NCI-H524 treated with DMSO at 0.1 percent for 48 hours (cell line): ENCODE measurements around the gene ASCC1.
"Not testable (repeated sequence)": the region's sequence is repeated elsewhere in the genome, so short reads cannot be mapped to it uniquely, and the experiment has no call there.

ENCODE experiments used
- DNase-seq: peaks from one replicate; lab custom pipeline; 2025; lab: John Stamatoyannopoulos, UW

The ASCC1 gene, protein sequence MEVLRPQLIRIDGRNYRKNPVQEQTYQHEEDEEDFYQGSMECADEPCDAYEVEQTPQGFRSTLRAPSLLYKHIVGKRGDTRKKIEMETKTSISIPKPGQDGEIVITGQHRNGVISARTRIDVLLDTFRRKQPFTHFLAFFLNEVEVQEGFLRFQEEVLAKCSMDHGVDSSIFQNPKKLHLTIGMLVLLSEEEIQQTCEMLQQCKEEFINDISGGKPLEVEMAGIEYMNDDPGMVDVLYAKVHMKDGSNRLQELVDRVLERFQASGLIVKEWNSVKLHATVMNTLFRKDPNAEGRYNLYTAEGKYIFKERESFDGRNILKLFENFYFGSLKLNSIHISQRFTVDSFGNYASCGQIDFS

DNA sequence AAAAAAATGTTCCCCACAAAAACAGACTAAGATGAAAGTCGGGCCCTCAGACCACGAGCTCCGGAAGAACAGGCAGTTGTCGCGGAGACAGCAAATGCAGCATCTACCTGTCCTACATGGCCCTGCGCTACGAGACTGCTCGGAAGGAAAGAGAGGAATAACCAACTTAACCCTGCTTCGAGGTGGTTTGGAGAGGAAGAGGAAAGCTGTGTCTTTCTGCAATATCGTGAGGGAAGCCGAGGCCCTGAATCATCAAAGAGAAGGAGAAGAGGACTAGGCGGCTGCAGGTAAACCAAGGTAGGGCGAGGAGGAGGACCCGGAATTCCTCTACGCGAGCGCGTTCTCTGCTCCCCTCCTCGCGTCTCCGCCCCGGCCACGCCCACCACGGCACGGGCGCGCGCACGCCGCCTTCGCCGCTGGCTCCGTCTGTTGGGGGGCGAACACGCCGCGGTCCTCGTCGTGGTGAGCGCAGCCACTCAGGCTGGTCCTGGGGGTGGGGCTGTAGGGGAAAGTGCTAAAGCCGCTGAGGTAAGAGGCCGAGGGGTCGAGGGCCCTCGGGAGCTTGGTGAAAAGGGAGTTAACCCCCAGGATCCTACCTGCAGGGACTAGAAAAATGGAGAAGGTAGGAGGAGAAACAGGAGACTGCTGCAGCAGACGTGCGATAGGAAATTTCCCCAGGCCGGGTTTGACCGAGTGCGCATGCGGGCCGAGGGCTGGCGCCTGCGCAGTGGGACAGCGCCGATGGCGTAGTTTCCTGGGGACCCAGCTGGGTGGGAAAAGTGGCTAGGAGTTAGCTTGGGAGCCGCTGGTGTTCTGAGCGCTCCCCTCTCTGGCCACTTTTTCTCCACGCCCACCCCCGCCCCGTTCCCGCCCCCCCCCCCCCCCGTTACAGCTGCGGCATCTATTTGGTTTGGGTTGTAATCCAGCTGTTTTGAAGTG lies at the start of gene ASCC1, which contains the start of gene ANAPC16:
Gene ASCC1 (minus strand): TSS at position 666 of the 939 bp plus-strand sequence. CDS start 2,978 bp downstream, outside the sequence.
Gene ANAPC16 (plus strand): TSS at position 402 of the 939 bp plus-strand sequence. CDS start 7,903 bp downstream, outside the sequence.
- peak; percentile 14 for DNase-seq

DNA sequence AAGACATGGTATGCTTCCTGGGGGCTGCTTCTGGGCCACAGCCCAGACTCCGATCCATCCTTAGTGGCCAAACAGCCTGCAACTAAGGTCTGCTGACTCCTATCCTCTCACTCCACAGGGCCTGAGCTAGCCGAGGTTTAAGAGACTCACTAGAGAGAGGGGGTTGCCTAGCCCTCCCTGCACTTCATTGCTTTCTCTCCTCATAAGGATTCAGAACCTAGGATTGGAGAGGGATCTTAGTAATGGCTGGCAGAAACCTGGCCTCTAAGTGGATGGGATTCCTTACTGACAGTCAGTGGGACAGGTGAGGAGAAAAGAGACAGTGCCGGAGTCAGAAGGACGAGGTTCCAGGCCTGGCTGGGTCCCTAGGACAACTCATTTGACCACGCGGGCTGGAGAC lies 49.4 kb upstream of the ASCC1 start:
- DNase-seq, result no peak

DNA sequence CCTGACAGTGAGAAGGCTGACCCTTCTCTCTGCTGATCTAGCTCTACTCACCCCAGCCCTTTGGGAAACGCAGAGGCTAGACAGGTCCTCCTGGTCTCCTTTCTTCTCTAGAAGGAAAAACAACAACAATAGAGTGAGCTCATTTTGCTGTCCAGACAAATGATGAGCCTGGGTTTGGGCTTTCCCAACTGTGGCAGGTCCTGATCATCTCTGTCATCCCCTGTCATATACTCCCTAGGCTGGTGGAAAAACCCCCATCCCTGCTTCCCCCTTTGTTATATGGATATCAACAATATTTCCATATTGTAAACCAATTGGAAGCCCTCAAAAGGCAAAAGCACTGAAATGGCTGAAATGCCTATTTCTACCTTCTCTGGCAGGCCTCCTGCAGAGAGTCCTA lies 48.5 kb upstream of the ASCC1 start:
- DNase-seq, result no peak

DNA sequence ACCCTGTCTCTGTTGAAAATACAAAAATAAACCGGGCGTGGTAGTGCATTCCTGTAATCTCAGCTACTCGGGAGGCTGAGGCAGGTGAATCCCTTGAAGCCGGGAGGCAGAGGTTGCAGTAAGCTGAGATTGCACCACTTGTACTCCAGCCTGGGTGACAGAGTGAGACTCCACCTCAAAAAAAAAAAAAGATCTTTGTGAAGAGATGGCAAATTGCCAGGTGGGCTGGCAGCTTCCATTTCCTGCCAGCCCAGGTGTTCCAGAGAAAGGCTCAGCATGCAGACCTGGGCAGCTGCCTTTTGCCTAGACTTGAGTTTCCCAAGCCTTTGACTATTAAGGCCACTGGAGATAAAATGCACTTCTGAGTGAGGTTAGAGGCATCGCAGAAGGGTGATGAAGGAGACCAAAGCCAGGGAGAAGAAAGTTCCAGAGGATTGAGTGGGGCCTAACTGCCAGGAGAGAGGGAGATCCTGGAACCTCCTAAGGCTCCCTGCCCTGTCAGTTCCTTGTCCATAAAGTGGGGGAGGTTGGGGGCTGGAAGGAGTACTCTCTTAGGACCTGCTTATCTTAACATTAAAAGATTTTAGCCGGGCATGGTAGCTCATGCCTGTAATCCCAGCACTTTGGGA lies 47.7 kb upstream of the ASCC1 start:
- DNase-seq, result no peak

DNA sequence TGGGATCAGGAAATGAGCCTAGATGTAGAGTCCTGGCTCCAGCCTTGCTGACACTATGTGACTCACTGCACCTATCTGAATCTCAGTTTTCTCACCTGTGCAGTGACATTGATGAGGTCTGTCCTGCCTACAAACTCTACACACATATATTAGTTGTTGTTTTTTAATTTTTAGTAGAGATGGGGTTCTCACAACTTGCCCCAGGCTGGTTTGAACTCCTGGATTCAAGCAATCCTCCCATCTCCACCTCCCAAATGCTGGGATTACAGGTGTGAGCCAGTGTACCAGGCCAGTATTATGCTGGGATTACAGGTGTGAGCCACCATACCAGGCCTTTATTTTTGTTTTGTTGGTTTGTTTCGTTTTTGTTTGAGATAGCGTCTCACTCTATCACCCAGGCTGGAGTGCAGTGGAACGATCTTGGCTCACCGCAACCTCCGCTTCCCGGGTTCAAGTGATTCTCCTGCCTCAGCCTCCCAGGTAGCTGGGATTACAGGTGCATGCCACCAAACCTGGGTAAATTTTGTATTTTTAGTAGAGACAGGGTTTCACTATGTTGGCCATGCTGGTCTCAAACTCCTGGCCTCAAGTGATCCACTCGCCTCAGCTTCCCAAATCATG lies 45.8 kb upstream of the ASCC1 start:
- no peak for DNase-seq

DNA sequence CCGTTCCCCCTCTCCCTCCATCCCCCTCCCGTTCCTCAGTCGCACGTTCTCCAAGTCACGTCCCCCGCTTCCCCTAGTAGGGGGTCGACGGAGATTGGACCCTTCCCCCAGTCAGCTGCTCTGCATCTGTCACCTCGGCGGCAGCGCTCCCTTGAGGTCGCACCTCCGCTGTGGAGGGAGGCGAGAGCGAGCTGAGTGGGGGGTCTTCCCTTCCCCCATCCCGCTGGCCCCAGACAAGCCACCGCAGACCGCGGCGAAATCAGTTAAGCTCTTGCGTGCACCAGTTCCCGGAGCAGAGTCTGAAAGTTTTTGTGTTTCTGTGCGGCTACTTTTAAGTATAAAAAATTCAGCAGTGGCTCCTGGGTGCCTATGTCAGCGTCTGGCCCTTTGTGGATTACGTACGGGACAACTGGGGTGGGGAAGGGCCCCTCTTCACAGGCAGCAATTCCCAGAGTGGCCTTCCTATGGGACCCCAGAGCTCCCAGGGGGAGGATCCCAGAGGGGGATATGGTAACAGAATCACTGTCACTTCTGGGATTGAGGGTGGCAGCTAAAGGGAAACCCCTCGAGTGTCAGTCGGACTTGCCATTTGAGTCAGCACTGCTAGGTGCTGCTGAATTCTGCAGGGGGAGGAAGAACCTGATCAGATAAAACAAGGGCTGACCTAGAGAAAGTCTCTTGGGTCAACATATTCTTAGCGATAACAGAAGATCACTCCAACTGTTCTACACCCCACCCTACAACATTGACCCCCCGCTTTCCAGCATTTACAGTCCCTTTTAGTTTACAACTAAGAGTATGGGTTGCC lies 45.1 kb upstream of the ASCC1 start:
- DNase-seq, result no peak

DNA sequence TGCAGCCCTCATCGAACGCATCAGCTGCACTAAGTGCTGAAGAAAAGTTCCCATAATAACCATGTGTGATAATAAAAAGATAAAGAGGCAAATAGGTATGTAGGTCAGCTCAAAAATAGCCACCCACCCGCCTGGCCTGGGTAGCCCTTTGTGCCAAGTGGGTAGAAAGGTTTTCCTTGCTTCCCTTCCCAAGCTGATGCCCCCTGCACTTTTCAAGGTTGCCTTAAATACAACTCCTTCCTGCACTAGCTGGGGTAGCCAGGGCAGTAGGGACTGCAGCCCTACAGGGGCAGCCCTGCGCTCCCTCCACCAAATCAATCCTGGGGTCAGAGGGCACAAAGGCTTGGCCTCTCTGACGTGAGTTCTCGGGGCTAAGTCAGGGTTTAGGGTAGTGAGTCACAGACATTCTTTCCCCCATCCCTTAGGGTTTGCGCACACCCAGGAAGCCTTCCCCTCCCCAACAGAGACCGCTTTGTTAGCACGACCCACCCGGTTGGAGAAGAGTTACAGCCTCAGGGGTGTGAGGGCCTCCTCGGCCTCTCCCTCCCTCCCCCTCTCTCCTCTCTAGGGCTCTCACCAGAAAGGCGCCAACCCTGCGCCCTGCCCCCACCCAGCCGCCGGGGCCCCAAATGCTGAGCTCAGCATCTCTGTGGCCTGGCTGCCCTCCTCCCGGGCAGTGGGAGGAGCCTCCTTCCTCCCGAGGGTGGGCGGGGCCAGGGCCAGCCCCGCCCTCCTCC lies 44.3 kb upstream of the ASCC1 start:
- peak; percentile 17 for DNase-seq

DNA sequence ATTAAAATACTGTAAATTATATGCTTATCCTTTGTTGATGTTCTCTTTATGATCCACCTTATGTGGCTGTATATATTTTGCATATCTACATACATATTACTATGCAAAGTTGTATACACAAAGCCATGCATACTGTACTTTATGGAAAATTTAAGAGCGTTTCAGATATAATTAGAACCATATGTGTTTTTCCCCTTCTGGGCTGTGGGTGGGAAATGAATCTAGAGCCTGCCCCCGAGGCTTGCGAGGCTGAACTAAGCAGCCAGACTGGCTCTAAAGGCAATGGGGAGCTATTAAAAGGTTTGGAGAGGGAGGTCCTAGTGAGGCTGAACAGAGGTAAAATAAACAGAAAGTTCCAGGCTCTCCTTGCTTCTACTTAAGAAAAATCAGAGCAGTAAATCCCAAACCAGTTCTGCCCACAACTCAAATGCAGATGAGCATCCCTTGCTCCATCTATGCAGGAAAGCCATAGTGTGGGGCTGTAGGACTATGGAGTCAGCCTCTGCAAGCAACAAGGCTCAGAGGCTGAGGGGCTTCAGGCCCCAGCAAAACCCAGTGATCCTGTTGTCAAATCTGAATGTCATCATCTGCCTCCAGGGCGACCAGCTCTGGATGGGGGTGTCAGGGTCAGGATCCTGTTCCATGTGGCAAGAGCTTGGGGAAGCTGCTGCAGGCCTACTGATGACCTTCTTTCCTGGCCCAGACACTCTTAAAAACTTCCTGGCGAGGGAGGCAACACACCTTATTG lies 43.6 kb upstream of the ASCC1 start:
- DNase-seq, result no peak

DNA sequence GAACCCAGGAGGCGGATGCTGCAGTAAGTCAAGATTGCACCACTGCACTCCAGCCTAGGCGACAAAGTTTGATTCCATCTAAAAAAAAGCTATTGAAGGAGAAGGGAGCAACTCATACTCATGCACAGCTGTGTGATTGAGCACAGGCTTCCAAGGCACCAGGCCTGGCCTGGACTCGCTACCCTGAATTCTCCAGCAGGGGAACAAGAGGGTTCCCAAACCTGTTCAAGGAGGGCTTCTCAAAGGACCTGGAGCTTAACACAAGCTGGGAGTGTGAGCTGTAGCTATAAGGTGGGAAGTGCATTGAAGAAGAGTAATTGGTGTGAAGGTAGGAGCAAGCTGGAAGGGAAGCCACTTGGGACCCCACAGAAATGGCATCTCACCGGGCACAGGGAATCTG lies 42.5 kb upstream of the ASCC1 start:
- no peak for DNase-seq

DNA sequence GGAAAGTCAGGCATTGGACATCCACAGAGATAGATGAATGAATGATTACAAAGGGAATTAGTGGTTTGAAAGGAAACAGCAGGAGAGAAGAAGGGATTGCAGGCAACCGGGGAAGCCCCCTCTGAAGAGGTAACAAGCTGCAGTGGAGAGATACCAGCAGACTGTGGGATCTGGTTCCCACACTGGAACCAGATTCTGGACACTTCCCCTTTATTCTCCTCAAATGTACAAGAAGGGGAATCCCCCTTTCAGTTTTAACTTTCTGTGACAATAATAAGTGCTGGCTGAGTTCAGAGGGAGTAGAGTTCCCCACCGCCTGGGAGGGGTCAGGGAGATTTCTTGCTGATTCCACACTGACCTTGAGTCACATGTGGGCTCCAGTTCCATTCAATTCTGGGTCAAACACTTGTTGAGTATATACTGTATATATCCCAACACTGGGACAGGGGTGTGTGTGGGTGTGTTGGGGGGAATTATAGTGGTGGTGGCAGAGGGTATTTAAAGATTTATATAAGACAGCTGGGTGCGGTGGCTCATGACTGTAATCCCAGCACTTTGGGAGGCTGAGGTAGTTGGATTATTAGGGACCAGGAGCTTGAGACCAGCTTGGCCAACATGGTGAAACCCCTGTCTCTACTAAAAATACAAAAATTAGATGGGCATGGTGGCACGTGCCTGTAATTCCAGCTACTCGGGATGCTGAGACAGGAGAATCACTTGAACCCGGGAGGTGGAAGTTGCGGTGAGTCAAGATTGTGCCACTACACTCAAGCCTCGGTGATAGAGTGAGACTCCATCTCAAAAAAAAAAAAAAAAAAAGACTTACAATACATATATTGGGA lies 41.2 kb upstream of the ASCC1 start:
- no peak for DNase-seq

DNA sequence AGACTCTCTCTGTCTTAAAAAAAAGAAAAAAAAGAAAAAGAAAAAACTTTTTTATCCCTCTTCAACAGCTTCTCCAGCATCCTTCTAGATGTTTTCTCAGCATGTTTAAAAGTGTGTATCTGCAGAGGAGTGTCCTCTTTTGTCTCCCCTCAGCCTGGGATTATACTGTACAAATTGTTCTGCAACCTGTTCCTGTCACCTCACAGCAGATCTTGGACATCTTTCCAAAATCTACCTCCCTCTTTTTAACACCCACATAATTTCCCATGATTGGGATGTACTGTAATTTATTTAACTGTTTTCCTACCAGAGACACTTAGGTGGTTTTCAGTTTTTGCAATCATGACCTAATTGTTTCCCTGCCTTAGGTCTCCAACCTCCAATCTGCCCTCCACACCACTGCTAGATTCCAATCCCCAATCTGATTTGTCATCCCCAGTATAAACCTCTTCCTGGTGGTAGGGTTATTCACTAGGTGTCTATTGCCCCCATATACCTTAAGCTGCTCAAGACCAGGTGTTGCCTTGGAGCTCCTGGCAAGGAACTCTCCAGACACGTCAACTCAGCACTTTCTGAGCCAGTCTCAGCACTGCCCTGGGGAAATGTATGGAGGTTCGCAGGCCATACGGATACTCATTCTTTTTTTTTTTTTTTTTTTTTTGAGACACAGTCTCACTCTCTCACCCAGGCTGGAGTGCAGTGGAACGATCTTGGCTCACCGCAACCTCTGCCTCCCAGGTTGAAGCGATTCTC lies 40.1 kb upstream of the ASCC1 start:
- DNase-seq, result no peak

DNA sequence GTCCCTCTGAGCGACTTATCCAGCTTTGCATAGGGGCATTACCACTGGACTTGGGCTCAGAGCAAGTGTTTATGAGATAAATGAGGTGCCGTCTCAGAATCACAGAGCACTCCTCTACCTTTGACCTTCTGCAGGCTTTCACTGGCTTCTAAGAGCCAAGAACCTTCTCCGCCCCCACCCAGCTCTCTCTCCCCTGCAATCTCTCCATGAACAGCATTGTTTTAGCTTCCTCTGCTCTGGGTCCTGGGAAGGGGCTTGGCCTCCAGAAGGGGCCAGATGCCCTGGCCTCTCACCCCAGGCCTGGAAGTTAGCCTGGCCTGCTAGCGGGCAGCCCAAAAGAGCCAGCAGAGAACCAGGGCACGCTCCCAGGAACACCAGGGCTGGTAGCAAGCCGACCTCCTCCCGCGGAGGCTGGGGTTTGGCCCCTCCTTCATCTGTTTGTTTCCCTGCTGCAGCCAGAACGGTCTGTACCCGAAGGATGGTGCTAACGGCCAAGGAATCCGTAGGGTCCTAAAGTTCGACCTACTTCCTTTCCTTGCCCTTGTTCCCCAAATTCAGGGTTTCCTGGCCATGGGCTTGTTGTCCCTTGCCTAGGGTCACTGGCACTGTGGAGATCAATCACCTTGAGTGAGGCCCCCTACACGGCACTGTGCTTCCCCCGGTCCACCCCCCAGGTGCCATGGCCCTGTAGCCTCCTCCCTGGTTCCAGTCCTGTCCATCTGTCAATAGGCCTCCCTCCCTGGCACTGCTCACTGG lies 38.9 kb upstream of the ASCC1 start:
- DNase-seq, result no peak

DNA sequence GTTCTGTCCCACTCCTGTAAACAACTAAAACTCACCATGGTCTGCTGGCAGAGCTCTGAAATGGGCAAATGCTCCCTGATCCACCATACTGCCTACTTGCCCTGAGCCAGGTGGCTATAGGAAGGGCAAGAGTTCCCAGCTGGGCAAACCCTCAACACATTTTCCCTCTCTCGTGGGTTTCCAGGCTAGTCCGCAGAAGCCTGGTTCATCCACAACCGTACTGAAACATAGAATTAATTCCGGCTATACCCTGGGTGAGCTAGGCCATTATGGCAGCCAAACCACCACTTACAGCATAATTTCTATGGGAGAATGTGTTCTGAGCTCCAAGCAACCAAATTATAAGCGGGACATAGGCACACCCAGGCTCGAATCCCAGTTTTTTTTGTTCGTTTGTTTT lies 37.5 kb upstream of the ASCC1 start:
- no peak for DNase-seq

DNA sequence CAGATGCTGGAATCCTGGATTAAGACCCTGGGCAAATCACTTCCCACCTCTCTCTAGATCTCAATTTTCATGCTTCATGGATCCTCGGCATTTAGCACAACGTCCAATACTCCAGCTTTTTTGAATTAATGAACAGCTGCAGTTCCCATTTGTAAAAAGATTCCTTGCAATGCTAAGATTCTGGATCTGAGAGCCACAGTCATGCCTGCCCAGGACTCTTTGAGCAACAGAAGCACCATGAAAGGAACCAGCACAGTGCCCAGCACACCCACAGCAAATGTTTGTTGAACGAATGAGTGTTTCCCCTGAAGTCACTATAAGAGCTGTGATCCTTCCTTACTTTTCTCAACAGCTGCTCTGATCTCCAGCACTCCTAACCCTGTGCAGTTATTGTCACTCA lies 36.9 kb upstream of the ASCC1 start:
- DNase-seq, result no peak

DNA sequence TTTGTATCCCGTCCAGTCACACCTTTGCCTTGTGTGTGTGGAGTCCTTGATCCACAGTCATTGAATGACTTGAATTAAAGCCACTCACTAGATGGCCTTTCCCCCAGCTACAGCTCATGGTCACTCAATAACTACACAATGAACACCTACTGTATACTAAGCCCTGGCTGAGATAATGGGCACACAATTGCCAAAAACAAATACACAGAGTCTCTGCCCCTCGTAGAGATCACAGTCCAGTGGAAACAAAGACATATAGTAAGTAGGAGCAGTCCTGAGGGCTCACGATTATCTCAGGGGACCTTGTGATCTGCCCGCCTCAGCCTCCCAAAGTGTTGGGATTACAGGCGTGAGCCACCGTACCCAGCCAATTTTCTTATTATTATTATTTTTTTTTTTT lies 35.6 kb upstream of the ASCC1 start:
- no peak for DNase-seq

DNA sequence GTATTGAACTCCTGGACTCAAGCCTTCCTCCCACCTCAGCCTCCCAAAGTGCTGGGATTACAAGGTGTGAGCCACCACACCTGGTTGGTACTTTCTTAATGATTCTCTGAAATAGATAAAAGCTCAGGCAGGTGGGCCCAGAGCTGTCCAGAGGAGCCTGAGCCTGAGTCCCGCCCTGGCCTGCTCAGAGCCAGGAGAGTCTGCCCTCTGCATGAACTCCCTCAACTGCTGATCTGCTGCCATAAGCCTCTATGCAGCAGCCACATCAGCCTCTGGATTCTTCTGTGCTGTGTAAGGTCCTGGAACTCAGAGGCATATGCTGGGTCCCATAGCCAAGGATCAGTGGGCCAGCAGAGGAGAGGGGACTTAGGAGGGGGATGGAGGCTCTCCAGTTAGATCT lies 34.6 kb upstream of the ASCC1 start:
- no peak for DNase-seq

DNA sequence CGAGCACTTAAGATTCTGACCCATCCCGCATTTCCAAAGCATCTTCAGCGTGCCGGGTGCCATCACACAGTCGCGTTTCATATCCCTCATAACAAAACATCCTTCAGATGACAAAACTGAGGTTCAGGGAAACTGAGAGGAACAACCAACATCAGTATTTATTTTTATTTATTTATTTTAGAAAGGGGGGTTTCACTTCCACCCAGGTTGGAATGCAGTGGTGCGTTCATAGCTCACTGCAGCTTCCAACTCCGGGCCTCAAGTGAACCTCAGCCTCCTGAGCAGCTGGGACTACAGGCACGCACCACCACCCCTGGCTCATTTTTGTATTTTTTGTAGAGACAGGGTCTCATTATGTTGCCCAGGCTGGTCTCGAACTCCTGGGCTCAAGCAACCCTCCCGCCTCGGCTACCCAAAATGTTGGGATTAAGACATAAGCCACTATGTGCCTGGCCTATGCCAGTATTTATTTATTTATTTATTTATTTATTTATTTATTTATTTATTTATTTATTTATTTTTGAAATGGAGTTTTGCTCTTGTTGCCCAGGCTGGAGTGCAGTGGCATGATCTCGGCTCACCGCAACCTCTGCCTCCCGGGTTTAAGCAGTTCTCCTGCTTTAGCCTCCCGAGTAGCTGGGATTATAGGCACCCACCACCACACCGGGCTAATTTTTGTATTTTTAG lies 33.2 kb upstream of the ASCC1 start:
- not testable (repeated sequence) for DNase-seq
